ENCODE results near the gene MFAP2. TPM values are rescaled to one million over a fixed set of nuclear protein-coding genes. Genes with fewer than 3 reads are reported as not detected.

The MFAP2 gene
- total and polyA plus RNA-seq, 2 of the 8 experiments (the other 6 are each of a cell fraction or from before 2014, with no cell fraction given): 172 to 326 TPM

- H3K36me3 ChIP-seq (ENCODE audit: control insufficient read depth in 2 of 4, insufficient read depth in 4 of 4, low read length in 3 of 4): peaks cover 10 to 74% (median 33%) of the 10 kb centered on the region in 4 experiments
- no peak overlapping the region for H3K4ac ChIP-seq (replicated peaks; ENCODE audit: insufficient read length, low read depth, low read length)
- WGBS, 2 experiments (ENCODE audit: extremely low coverage in 1 of 2, insufficient coverage in 1 of 2, insufficient read length in 1 of 2, insufficient replicate concordance in 2 of 2, low coverage in 1 of 2, low lambda C conversion rate in 2 of 2, missing lambda C conversion rate in 1 of 2): 83% methylated on average over 2 of the region's 2 CpGs; no CpG with 5 or more reads in 1 of the 2 experiments
- no peaks in the 10 kb centered on the region for H3K79me2 ChIP-seq (ENCODE audit: control insufficient read depth in 1 of 2, insufficient read depth in 2 of 2, low read length in 2 of 2)
- H3K4me2 ChIP-seq (ENCODE audit: insufficient read depth in 1 of 2, low read depth in 2 of 2, low read length in 2 of 2): no peak overlapping the region
- peaks cover 2% of the 10 kb centered on the region in 2 experiments for H4K20me1 ChIP-seq (replicated peaks in 1 of 2; ENCODE audit: control insufficient read depth in 1 of 2, insufficient read depth in 2 of 2, low read length in 2 of 2)
- FAIRE-seq: no peak
- no peak overlapping the region for H3K14ac ChIP-seq (ENCODE audit: insufficient read length)
- H4K8ac ChIP-seq (ENCODE audit: extremely low read depth, insufficient read depth, low read length): no peak overlapping the region
- no peaks in the 10 kb centered on the region for H3K9me3 ChIP-seq (ENCODE audit: insufficient read depth in 2 of 2, low read depth in 1 of 2, low read length in 1 of 2)
- H4K5ac ChIP-seq (ENCODE audit: insufficient read length, low read depth, low read length): no peak overlapping the region
- no peaks in the 10 kb centered on the region for H3K4me1 ChIP-seq (replicated peaks in 1 of 4; ENCODE audit: control insufficient read depth in 3 of 4, insufficient read depth in 4 of 4, low read length in 3 of 4)
- DNase-seq (ENCODE audit: low read depth in 1 of 2, low spot score in 2 of 2): no peak
- H4K91ac ChIP-seq (replicated peaks; ENCODE audit: insufficient read length, low read length): no peak overlapping the region
- H3K23me2 ChIP-seq (ENCODE audit: low read depth, low read length): no peaks in the 10 kb centered on the region
- H3K79me1 ChIP-seq (ENCODE audit: low read depth, low read length): no peaks in the 10 kb centered on the region
- H2BK15ac ChIP-seq (ENCODE audit: low read length): no peak overlapping the region
- no peak overlapping the region for H2BK5ac ChIP-seq (ENCODE audit: low read depth, low read length)
- H2AK5ac ChIP-seq (ENCODE audit: low read depth, low read length): no peak overlapping the region
- no peak overlapping the region for H3K4me3 ChIP-seq (ENCODE audit: extremely low read depth in 1 of 4, insufficient read depth in 2 of 4, low read depth in 3 of 4, low read length in 4 of 4)
- H3K18ac ChIP-seq (ENCODE audit: extremely low read depth, low read length): no peak overlapping the region
- H3K27ac ChIP-seq (ENCODE audit: low read depth, low read length): no peak overlapping the region
- H3K27me3 ChIP-seq (replicated peaks in 1 of 4; ENCODE audit: control insufficient read depth in 3 of 4, extremely low read depth in 1 of 4, insufficient read depth in 3 of 4, low read length in 3 of 4): no peaks in the 10 kb centered on the region
- ChIA-PET POLR2A (ENCODE audit: partially characterized antibody) (interaction anchor here (1.0 to 1.1 kb wide), 3 partner anchors 19 to 41 kb away, joined by 3 to 4 read pairs (median 3); no protein-coding TSS in a partner anchor), CTCF (ENCODE audit: partially characterized antibody) (interaction anchor here (1.1 to 2.4 kb wide), 5 partner anchors 15 to 76 kb away, joined by 3 to 8 read pairs (median 4); no protein-coding TSS in a partner anchor)
- no peak overlapping the region for H3K23ac ChIP-seq (ENCODE audit: insufficient read length)
- H2BK20ac ChIP-seq (ENCODE audit: low read length): no peak overlapping the region
- no peak overlapping the region for H2BK120ac ChIP-seq (replicated peaks; ENCODE audit: low read depth, low read length)
- H2BK12ac ChIP-seq (ENCODE audit: low read depth, low read length): no peak overlapping the region
- no peak overlapping the region for H2AFZ ChIP-seq (ENCODE audit: low read length)
- H3K56ac ChIP-seq (replicated peaks; ENCODE audit: insufficient read length, low read depth, low read length): no peak overlapping the region
- no peak overlapping the region for H3K9ac ChIP-seq (replicated peaks in 1 of 4; ENCODE audit: extremely low read depth in 1 of 4, low read depth in 3 of 4, low read length in 3 of 4)
- TF ChIP-seq POLR2A (IDR thresholded peaks at IDR 0.05; ENCODE audit: control extremely low read depth in 1 of 2, low read depth in 2 of 2, low read length in 2 of 2) (no peak), MAFK (IDR thresholded peaks at IDR 0.05; ENCODE audit: low read depth, low read length) (no peak), YY1 (IDR thresholded peaks at IDR 0.05; ENCODE audit: low read depth, low read length) (no peak), POU5F1 (IDR thresholded peaks at IDR 0.05; ENCODE audit: low read depth, low read length) (no peak), CHD1 (IDR thresholded peaks at IDR 0.05; ENCODE audit: low read depth, low read length) (no peak), CTCF (IDR thresholded peaks at IDR 0.05; ENCODE audit: control extremely low read depth in 1 of 3, insufficient read depth in 1 of 3, low read depth in 1 of 3, low read length in 3 of 3) (no peak), MAX (IDR thresholded peaks at IDR 0.05) (no peak), POLR2AphosphoS5 (IDR thresholded peaks at IDR 0.05; ENCODE audit: low read depth, low read length) (no peak), HDAC2 (IDR thresholded peaks at IDR 0.05; ENCODE audit: borderline replicate concordance in 1 of 2, low read depth in 2 of 2, low read length in 2 of 2) (no peak), SIX5 (IDR thresholded peaks at IDR 0.05; ENCODE audit: low read depth, low read length) (no peak), JUN (IDR thresholded peaks at IDR 0.05; ENCODE audit: low read depth, low read length) (no peak), CREB1 (IDR thresholded peaks at IDR 0.05) (no peak)
These were observed 47.5 kb upstream of the MFAP2 start for GRCh38 chr1:17027900-17028299.
